CD4-positive, alpha-beta T cell (primary cell): ENCODE measurements around the gene TFAP2E. TPM values are rescaled to one million over a fixed set of nuclear protein-coding genes. Genes with fewer than 3 reads are reported as not detected.
"Not testable (repeated sequence)": the region's sequence is repeated elsewhere in the genome, so short reads cannot be mapped to it uniquely, and the experiment has no call there.

ENCODE experiments used
- ATAC-seq: fragments of 200-7000 bp; cut with Tn5 transposase; one replicate; pipeline ENCODE4 v1.10.0; 2022; ENCODE audit warnings: mild to moderate bottlenecking; ENCODE audit not compliant: poor library complexity
- CTCF ChIA-PET: fragments of 350-600 bp; sonication (Branson Sonifier 250); formaldehyde crosslinking; loops from one replicate; lab custom pipeline; 2021; ENCODE audit warnings: antibody characterized with exemption, inconsistent platforms; lab: Charles Lee
- POLR2A ChIA-PET: fragments of 350-600 bp; sonication (Branson Sonifier 250); formaldehyde crosslinking; loops from one replicate; lab custom pipeline; 2021; ENCODE audit warnings: antibody characterized with exemption, inconsistent platforms; lab: Charles Lee
- DNase-seq, 14 experiments: peaks; one replicate each; pipeline ENCODE4 v3.0.0-alpha.2; 2013 to 2020; ENCODE audit warnings: mixed read lengths in 2 of 14
- H3K27ac ChIP-seq, 2 donors: one replicate each; pipeline versions ENCODE4 v1.5.1 to v1.7.0; 2013; ENCODE audit warnings: low read length in 2 of 2, low read depth in 1 of 2, mild to moderate bottlenecking in 1 of 2
- H3K27me3 ChIP-seq, 2 experiments: 1 replicate in 1 of 2; 2 replicates in 1 of 2; pipeline versions ENCODE4 v1.6.1 to v1.7.0; 2013; ENCODE audit warnings: low read length in 2 of 2, control low read depth in 1 of 2, mild to moderate bottlenecking in 1 of 2, moderate library complexity in 1 of 2; ENCODE audit not compliant: insufficient read depth in 2 of 2, control insufficient read depth in 1 of 2
- H3K36me3 ChIP-seq: one replicate; pipeline ENCODE4 v1.6.1; 2013; ENCODE audit warnings: low read length, control low read depth; ENCODE audit not compliant: insufficient read depth
- H3K4me1 ChIP-seq: one replicate; pipeline ENCODE4 v1.6.1; 2013; ENCODE audit warnings: low read length, control low read depth; ENCODE audit not compliant: insufficient read depth
- H3K4me3 ChIP-seq: one replicate; pipeline ENCODE4 v1.5.1; 2013; ENCODE audit warnings: mild to moderate bottlenecking, low read length, moderate library complexity
- H3K9me3 ChIP-seq, 2 experiments: 1 replicate in 1 of 2; 2 replicates in 1 of 2; pipeline versions ENCODE4 v1.6.1 to v1.7.0; 2013; ENCODE audit warnings: low read length in 2 of 2, mild to moderate bottlenecking in 2 of 2, control low read depth in 1 of 2, moderate library complexity in 1 of 2; ENCODE audit not compliant: control insufficient read depth in 1 of 2, insufficient read depth in 1 of 2
- H3K27ac Mint-ChIP-seq: one replicate; pipeline ENCODE4 v1.8.0; 2020; ENCODE audit warnings: mixed read lengths
- H3K27me3 Mint-ChIP-seq: one replicate; pipeline ENCODE4 v1.8.0; 2021; ENCODE audit warnings: mixed read lengths
- H3K36me3 Mint-ChIP-seq: one replicate; pipeline ENCODE4 v1.8.0; 2021; ENCODE audit warnings: low read depth, mixed read lengths
- H3K4me1 Mint-ChIP-seq: one replicate; pipeline ENCODE4 v1.8.0; 2021; ENCODE audit warnings: low read depth, mixed read lengths
- H3K4me3 Mint-ChIP-seq: one replicate; pipeline ENCODE4 v1.8.0; 2020; ENCODE audit warnings: mild to moderate bottlenecking, mixed read lengths
- H3K9me3 Mint-ChIP-seq: one replicate; pipeline ENCODE4 v1.8.0; 2020; ENCODE audit warnings: mixed read lengths
- CTCF ChIP-seq: fragments of 200-600 bp; IDR thresholded peaks from one replicate; pipeline ENCODE4 v1.8.0; 2022; ENCODE audit warnings: antibody characterized with exemption, mild to moderate bottlenecking
- intact Hi-C, 2 experiments: fragments of 100-400 bp; cut with DNase I in 1 of 2; cut with micrococcal nuclease in 1 of 2; formaldehyde crosslinking; loops; one replicate each; pipeline versions ENCODE4 v1.15.1 to v1.9.0; 2023 to 2025; cut with DNase I, micrococcal nuclease
- total RNA-seq, 174 experiments: library from RNA in 2 of 174; stranded (reverse) in 2 of 174; gene quantifications; one replicate each; pipeline ENCODE4 v1.2.3 and lab custom pipeline; 2021 to 2026

TFAP2E gene
- total RNA-seq, 2 experiments from 2014 or later: 3.0 to 3.8 TPM

GRCh38 chr1:35574655-35575415 is 1.7 kb downstream of the TFAP2E start:
- no peaks in the 10 kb centered on the region for H3K9me3 Mint-ChIP-seq
- H3K4me3 Mint-ChIP-seq: peak overlapping the region; percentile 77
- Histone ChIP-seq H3K4me3 (no peak overlapping the region), H3K9me3 (no peaks in the 10 kb centered on the region), H3K4me1 (peaks cover 31% of the 10 kb centered on the region), H3K36me3 (no peaks in the 10 kb centered on the region), H3K27me3 (peaks cover 0 to 2% of the 10 kb centered on the region in 2 experiments), H3K27ac (no peak overlapping the region)
- ATAC-seq (no peak), DNase-seq (no peak)
- intact Hi-C loops: no loop called here
- H3K4me1 Mint-ChIP-seq: peaks cover 26% of the 10 kb centered on the region
- H3K27ac Mint-ChIP-seq: no peak overlapping the region
- CTCF ChIA-PET: interaction anchor here (1.6 kb wide), 1 partner anchor 123 kb away, joined by 4 read pairs; no protein-coding TSS in a partner anchor
- H3K27me3 Mint-ChIP-seq: peaks cover 5% of the 10 kb centered on the region
- POLR2A ChIA-PET: no interaction called here
- H3K36me3 Mint-ChIP-seq: no peaks in the 10 kb centered on the region
- TF ChIP-seq CTCF: no peak

- H3K27me3 Mint-ChIP-seq: peaks cover 5% of the 10 kb centered on the region
- intact Hi-C loops: no loop called here
- Histone ChIP-seq H3K9me3 (no peaks in the 10 kb centered on the region), H3K4me1 (peaks cover 31% of the 10 kb centered on the region), H3K4me3 (no peak overlapping the region), H3K27ac (no peak overlapping the region), H3K27me3 (peaks cover 0 to 2% of the 10 kb centered on the region in 2 experiments), H3K36me3 (no peaks in the 10 kb centered on the region)
- DNase-seq (no peak), ATAC-seq (no peak)
- H3K27ac Mint-ChIP-seq: no peak overlapping the region
- no peak for TF ChIP-seq CTCF
- H3K4me1 Mint-ChIP-seq: peaks cover 26% of the 10 kb centered on the region
- H3K9me3 Mint-ChIP-seq: no peaks in the 10 kb centered on the region
- POLR2A ChIA-PET: interaction anchor here (1.5 to 3.0 kb wide), 2 partner anchors 36 to 194 kb away, joined by 3 to 13 read pairs; partner anchors contain the start of gene CLSPN
- H3K36me3 Mint-ChIP-seq: no peaks in the 10 kb centered on the region
- H3K4me3 Mint-ChIP-seq: peak overlapping the region; percentile 77
- CTCF ChIA-PET: interaction anchor here (1.2 to 1.6 kb wide), 2 partner anchors 10 to 124 kb away, joined by 3 to 4 read pairs; no protein-coding TSS in a partner anchor
These were observed 2.4 kb downstream of the TFAP2E start for GRCh38 chr1:35575416-35575958.

- CTCF ChIA-PET: interaction anchor here (1.2 to 1.6 kb wide), 2 partner anchors 11 to 125 kb away, joined by 3 to 4 read pairs; no protein-coding TSS in a partner anchor
- H3K27me3 Mint-ChIP-seq: peaks cover 5% of the 10 kb centered on the region
- no peak overlapping the region for H3K27ac Mint-ChIP-seq
- Histone ChIP-seq H3K27ac (no peak overlapping the region), H3K9me3 (no peaks in the 10 kb centered on the region), H3K36me3 (no peaks in the 10 kb centered on the region), H3K4me3 (peak overlapping the region; percentile 16), H3K4me1 (peaks cover 31% of the 10 kb centered on the region), H3K27me3 (peaks cover 0 to 2% of the 10 kb centered on the region in 2 experiments)
- intact Hi-C loops: no loop called here
- H3K36me3 Mint-ChIP-seq: no peaks in the 10 kb centered on the region
- POLR2A ChIA-PET: interaction anchor here (1.5 to 3.0 kb wide), 4 partner anchors 19 to 193 kb away, joined by 3 to 20 read pairs (median 12); partner anchors contain the start of genes CLSPN, KIAA0319L and NCDN
- DNase-seq: no peak
- peaks cover 26% of the 10 kb centered on the region for H3K4me1 Mint-ChIP-seq
- no peak for TF ChIP-seq CTCF
- peak overlapping the region; percentile 88 for H3K4me3 Mint-ChIP-seq
- H3K9me3 Mint-ChIP-seq: no peaks in the 10 kb centered on the region
- ATAC-seq: no peak
These were observed 3.1 kb downstream of the TFAP2E start for GRCh38 chr1:35576061-35576765.

GRCh38 chr1:35576766-35577070 is 3.6 kb downstream of the TFAP2E start:
- H3K9me3 Mint-ChIP-seq, H3K36me3 Mint-ChIP-seq, H3K27me3 Mint-ChIP-seq, H3K27ac ChIP-seq, H3K36me3 ChIP-seq, intact Hi-C loops, H3K27me3 ChIP-seq, ATAC-seq, DNase-seq, H3K9me3 ChIP-seq, H3K27ac Mint-ChIP-seq: not testable (repeated sequence)
- Histone ChIP-seq H3K4me1 (peaks cover 31% of the 10 kb centered on the region), H3K4me3 (peak overlapping the region; percentile 81)
- peak overlapping the region; percentile 88 for H3K4me3 Mint-ChIP-seq
- ChIA-PET POLR2A (interaction anchor here (1.5 to 3.0 kb wide), 4 partner anchors 20 to 193 kb away, joined by 3 to 20 read pairs (median 12); partner anchors contain the start of genes CLSPN, KIAA0319L and NCDN), CTCF (interaction anchor here (1.0 to 1.6 kb wide), 2 partner anchors 12 to 125 kb away, joined by 3 to 4 read pairs; no protein-coding TSS in a partner anchor)
- H3K4me1 Mint-ChIP-seq: peaks cover 26% of the 10 kb centered on the region
